ENCODE measurements around the gene AREG.

Gene AREG

DNA sequence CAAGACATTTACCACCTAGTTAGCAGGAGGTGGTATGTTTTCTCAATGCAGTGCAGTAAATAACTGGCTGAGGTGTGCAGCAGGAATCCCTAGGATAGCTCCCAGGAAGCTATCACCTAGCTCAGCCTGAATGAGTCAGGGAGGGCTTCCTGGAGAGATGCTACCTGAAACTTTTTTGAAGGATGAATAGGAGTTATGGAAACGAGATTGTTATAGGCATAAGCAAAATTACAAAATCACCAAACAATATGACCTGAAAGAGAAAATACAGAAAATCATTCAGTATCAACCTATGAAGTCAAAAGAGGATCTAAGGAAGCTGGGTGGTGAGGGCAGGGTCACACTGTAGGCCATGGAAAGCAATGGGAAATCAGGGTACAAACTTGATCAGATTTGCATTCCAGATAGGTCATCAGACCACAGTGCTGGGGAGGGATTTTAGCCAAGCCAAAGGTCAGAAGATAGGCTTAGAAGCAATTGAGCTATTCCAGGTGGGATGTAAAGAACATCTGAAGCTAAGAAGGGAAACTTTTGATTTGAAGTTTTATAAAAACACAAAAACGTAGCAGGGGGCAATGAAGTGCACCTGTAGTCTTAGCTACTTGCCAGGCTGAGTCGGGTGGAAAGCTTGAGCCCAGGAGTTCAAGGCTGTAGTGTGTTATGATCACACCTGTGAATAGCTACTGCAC is 11.3 kb downstream of the AREG start:
- intact Hi-C loops (cut with DNase I): no loop called here
- DNase-seq: no peak

GRCh38 chr4:74456849-74457395 is 12.0 kb downstream of the AREG start:
- intact Hi-C loops (cut with DNase I): no loop called here
- no peak for DNase-seq

GRCh38 chr4:74460833-74461232 is 15.9 kb downstream of the AREG start:
- intact Hi-C loops (cut with DNase I): no loop called here
- DNase-seq: no peak

DNA sequence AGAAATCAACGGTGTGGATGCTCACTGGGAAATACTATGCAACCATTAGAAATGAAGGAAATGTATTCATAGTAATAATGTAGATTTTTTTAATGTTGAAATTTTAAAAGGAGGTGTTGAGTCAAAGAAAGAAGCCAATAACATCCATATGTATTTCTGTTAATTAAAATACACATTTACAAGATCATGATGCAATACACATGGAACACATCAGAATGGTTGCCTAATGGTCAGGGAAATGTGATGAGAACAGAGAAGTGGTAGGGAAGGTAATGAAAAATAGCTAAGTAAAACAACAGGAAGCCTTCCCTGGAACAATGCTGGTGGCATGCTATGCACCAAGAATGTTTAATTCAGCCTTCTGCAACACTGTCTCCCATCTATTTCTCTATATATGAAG is 18.2 kb downstream of the AREG start:
- no peak for DNase-seq
- intact Hi-C loops (cut with DNase I): no loop called here

GRCh38 chr4:74464291-74464690 is 19.4 kb downstream of the AREG start:
- intact Hi-C loops (cut with DNase I): no loop called here
- no peak for DNase-seq

GRCh38 chr4:74466242-74466641 is 21.3 kb downstream of the AREG start:
- DNase-seq: no peak
- intact Hi-C loops (cut with DNase I): no loop called here

DNA sequence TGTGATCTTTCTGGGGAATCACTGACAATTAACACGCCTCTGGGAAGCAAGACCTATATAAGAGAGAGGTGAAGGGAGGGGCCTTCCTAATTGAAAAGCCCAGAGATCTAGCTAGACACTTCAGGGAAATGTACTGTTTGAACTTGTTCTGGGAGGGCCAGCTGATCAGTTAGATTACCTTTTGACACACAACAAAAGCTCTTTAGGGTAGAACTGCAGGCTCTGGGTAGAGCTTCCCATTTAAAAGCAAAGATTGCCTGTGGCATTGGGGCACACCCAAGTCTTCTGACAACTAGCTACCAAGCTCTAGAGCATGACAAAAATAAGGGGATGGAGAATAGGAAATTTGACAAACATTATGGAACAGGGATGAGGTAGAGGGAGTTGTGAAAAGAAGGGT is 26.3 kb downstream of the AREG start:
- intact Hi-C loops (cut with DNase I): no loop called here
- DNase-seq: no peak

- intact Hi-C loops (cut with DNase I): no loop called here
Measured at GRCh38 chr4:74473155-74473811, 28.3 kb downstream of the AREG start.

GRCh38 chr4:74474345-74475090 is 29.6 kb downstream of the AREG start:
- DNase-seq: no peak
- intact Hi-C loops (cut with DNase I): no loop called here

More at GRCh38 chr4:74473155-74473811, 28.3 kb downstream of the AREG start:
- no peak for DNase-seq

- no peak for DNase-seq
- intact Hi-C loops (cut with DNase I): no loop called here
Measured at GRCh38 chr4:74475091-74475800, 30.3 kb downstream of the AREG start.

- intact Hi-C loops (cut with DNase I): no loop called here
- no peak for DNase-seq
Measured at GRCh38 chr4:74475946-74476345, 31.0 kb downstream of the AREG start.

GRCh38 chr4:74479009-74479408 is 34.1 kb downstream of the AREG start:
- intact Hi-C loops (cut with DNase I): no loop called here
- no peak for DNase-seq

- intact Hi-C loops (cut with DNase I): no loop called here
- no peak for DNase-seq
Measured at GRCh38 chr4:74480267-74480666, 35.3 kb downstream of the AREG start.

DNA sequence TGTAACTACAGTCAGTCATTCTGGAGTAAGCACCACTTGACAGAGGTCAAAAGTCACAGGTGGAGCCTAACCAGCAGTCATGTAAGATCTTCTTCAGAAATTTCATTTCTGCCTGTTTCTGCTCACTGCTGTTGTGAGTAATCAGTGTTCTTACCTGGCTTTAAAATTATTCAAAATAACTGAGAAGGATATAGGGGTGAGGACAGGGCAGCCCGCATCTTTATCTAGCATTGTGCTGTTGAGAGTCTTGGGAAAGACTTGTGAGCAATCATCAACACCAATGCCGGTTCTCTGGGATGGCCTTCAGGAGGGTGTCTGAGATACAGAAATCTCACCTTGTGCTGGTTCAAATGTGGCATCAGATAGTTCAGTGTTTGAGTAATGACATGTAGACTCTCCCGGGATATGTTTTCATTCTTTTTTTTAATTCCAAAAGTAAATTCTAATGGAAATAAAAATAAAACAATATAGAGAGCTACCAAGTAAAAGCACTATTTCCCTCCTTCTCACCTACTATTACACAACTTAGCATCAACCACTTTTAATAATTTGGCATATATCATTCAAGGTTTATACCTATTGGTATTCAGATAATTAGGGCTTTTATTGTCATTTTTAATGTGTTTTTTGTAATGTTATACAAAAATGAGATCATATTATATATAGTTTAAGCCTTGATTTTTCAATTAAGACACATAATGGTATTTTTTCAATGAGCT is 37.1 kb downstream of the AREG start:
- intact Hi-C loops (cut with DNase I): no loop called here
- DNase-seq: no peak

GRCh38 chr4:74483226-74483911 is 38.4 kb downstream of the AREG start:
- no peak for DNase-seq
- intact Hi-C loops (cut with DNase I): no loop called here

DNA sequence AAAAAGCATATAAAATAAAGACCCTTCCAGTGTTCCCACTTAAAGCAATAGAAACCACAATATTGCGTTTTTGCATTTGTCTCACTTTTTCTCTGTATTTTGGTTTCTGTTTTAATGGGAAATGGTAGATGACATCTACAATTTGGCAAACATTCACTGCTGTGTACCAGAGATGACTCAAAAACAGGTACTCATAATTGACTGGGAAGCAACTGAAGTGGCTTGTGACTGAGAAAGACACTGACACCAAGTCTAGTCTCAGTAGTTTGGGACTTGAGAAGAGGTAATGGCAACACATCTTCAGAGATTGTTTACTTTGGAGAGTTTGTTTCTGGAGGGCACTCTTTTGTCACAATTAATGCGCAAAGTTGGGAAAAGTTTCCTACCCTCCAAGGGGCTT is 42.0 kb downstream of the AREG start:
- intact Hi-C loops (cut with DNase I): no loop called here
- DNase-seq: no peak

DNA sequence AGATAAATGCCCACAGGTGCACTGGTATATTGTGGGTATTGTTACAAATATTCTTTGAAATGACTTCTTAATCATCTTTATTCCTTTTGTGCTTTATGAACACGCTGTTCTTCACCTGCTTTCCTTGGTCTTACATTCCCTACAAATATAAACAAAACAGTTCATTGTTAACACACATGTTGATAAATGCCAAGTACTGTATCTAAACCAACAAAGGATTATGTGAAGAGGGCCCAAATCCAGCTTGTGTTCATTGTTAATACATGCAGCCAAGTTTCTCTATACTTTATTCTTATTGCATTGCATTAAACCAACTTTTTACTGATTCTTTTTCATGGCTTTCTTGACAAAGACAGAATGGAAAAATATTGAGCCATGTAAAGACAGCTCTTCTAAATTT is 42.8 kb downstream of the AREG start:
- no peak for DNase-seq
- intact Hi-C loops (cut with DNase I): no loop called here

DNA sequence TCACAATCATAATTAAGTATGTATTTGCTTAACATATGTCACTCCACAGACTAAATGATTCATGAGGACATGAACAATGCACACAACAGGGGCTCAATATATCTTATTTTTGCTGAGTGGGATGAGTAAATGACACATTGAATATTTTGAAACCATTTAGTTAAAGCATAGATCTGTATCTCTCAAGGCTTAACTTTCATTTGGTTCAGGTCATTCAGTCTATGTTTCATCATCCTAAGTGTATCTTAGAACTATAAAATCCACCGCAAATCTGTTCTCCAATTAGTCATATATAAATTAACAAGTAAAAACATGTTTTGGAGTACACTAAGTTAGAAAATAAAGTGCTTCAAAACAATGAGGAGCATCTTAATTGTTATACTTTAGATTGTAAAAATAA is 45.8 kb downstream of the AREG start:
- intact Hi-C loops (cut with DNase I): no loop called here
- no peak for DNase-seq

DNA sequence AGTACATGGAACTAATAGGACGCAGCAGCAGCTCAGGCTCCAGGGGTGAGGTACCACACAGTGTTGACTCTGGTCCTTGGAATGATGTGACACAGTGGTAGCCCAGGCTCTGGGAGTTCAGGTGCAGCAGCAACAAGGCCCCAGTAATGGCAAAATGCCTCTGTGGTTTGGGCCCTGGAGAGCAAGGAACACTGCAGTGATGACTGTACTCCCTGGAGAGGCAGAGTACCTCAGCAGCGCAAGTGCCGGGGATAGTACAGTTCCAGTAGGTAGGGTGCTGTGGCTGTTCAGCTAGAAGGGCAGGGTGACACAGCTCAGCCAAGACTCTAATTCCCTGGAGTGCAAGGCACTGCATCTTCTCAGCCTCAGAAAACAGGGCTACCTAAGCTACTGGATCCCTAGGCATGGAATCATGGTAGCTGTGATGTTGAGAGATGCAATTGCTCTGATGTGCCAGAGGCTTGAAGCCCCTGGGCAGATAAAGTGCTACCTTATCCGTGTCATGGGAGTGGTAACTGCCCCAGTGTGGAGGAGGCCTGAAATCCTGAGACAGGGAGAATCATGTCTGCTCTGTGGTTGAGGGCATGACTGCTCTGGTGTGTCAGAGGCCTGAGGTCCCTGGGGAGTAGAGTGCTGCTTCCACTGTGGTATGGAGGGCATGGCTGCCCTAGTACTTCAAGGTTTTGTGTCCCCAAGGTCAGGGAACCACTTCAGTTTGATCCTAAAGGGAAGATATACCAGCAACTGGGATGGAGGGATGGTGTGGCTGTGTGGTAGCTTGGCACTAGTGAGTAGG is 55.2 kb downstream of the AREG start:
- intact Hi-C loops (cut with DNase I): no loop called here
- DNase-seq: peak in 1 of 10 donors; percentile 35

Measured in posterior cingulate gyrus (tissue), 11 donors.